Right ventricle myocardium superior (tissue), 1 donor: ENCODE data around the gene SRPRA. TPM values are rescaled to one million over a fixed set of nuclear protein-coding genes. Genes with fewer than 3 reads are reported as not detected.
A peak's percentile ranks its signal among the peaks of the same experiment; 100 is the strongest.
"Not testable (repeated sequence)": the region's sequence is repeated elsewhere in the genome, so short reads cannot be mapped to it uniquely, and the experiment has no call there.

Experiments used
- ATAC-seq: fragments of 200-7000 bp; cut with Tn5 transposase; one replicate; pipeline ENCODE4 v1.9.1; 2020; ENCODE audit warnings: mild to moderate bottlenecking; ENCODE audit not compliant: poor library complexity
- DNase-seq: peaks from one replicate; pipeline ENCODE4 v3.0.0-alpha.2; 2020
- intact Hi-C: fragments of 100-400 bp; cut with DNase I; formaldehyde crosslinking; loops from one replicate; pipeline ENCODE4 v1.11.2; 2022
- long read RNA-seq: library from polyadenylated mRNA; unstranded; transcript quantifications from one replicate; pipeline ENCODE4 v2.0.0, GENCODE V29; 2021
- total RNA-seq: library from RNA; stranded (reverse); fragmentation: NEBNext Ultra II Directional; extraction: Animal tissue kit (Norgen Biotek cat#: 25700); gene quantifications from one replicate; pipeline ENCODE4 v1.2.1, GENCODE V29; 2021
- donor health status: DM: no; HTN: yes; CAD: no; lungs with severe emphysema.

The SRPRA gene, protein sequence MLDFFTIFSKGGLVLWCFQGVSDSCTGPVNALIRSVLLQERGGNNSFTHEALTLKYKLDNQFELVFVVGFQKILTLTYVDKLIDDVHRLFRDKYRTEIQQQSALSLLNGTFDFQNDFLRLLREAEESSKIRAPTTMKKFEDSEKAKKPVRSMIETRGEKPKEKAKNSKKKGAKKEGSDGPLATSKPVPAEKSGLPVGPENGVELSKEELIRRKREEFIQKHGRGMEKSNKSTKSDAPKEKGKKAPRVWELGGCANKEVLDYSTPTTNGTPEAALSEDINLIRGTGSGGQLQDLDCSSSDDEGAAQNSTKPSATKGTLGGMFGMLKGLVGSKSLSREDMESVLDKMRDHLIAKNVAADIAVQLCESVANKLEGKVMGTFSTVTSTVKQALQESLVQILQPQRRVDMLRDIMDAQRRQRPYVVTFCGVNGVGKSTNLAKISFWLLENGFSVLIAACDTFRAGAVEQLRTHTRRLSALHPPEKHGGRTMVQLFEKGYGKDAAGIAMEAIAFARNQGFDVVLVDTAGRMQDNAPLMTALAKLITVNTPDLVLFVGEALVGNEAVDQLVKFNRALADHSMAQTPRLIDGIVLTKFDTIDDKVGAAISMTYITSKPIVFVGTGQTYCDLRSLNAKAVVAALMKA
- 57.4 TPM for total RNA-seq
- long read RNA-seq, transcript SRPRA-201 (14 exons, 3,069 nt) = major isoform, 25 of 43 reads
- long read RNA-seq, partial matches to known transcripts = 4 of 43 reads
- long read RNA-seq, other reads (novel, unspliced or antisense) = 12 of 43 reads

DNA sequence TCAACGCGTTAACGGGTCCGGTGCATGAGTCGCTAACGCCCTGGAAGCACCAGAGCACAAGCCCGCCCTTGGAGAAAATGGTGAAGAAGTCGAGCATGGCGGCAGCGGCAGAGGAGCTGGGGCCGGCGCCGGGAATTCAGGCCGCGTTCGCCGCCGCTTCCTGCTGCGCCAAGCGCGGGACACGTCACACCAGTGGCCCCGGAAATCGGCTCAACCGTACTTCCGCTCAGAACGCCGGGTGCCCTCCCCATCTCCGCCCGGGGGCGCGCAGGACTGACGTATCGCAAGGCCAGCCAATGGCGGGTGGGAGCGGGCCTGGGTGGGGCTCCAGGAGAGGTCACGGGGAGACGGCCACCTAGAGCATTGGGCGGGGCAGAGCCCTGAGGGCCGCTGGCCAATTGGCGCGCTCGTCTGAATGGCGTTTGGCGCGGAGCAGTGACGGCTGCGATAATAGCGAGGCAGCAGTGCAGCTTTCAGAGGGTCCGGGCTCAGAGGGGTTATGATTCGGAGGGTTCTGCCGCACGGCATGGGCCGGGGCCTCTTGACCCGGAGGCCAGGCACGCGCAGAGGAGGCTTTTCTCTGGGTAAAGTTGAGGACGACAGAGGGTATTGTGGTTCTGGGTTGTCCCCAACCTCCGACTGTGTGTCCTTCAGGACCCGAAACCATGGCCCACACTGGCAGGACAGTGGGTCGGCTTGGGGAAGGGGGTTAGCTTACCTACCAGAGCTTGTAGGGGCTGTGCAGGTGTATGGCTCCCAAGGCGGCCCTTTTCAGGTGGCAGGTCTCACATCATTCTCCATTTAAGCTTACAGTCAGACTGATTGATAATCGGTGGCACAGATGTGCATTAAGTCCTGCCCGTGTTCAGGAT is at the start of gene SRPRA, which contains the start of gene FOXRED1:
TSS of gene SRPRA (minus strand) at position 188 of the 872 bp plus-strand sequence. CDS start at position 97, 91 bp downstream.
TSS of gene FOXRED1 (plus strand) at position 447 of the 872 bp plus-strand sequence. CDS start at position 500, 53 bp downstream.
- intact Hi-C loops = loop anchor here (5.0 kb wide), 1 partner anchor 57 kb away; the partner anchor contains the start of genes FAM118B and RPUSD4
- DNase-seq (peak; percentile 100), ATAC-seq (peak; percentile 100)

DNA sequence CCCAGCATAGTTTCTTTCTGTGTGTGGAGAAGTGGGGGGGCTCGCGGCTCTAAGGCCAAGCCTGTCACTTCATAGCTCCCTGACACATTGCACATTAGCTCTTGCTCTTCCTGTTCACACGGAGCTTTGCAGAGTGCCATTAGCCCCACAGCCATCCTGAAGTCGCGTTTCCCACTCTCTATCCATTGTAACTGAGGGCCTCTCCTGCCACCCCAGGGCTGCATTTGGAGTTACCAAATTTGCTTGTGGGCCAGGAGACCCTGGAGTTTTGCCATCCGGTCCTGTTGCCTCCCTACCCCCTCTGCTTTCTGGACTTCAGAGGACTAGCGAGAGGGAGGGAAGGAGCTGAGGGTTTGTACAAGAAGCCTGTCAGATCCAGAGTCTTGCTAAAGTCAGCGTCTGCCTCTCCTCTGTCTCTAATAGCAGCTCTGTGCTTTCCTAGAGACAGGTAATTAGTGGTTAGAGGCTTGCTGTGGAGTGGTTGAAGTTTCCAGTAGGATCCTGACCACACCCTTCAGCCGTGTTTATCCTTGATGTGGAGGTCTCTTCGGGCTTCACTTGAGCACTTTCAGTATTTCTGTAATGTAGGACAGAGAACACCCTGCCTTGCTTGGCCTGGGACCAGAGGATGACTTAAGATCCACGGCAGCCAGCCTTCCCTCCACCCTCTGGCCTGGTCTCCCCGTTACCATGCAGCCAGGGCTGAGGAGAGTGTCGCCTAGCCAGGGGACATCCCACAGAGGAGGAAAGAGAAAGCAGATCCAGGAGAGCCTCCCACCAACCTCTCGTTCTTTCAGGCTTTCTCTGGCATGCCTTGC is 49.3 kb upstream of the SRPRA start:
- ATAC-seq (peak; percentile 92), DNase-seq (peak; percentile 87)
- intact Hi-C loops = no loop called here

DNA sequence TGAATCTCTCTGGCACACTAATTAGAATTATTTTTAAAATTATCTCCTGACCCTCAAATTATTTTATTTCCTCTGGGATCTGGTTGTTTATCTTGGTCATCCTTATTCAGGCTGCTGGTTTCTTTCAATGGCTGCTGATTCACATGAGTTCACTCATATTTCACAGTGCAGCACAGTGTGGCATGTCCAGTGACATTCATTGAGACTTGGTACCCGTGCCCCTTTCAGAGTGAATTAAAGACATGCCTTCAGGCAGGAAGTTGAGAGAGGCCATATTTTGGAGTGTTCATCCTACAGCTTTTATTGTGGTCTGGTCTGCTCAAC is 48.7 kb upstream of the SRPRA start:
- peak; percentile 5 for ATAC-seq

DNA sequence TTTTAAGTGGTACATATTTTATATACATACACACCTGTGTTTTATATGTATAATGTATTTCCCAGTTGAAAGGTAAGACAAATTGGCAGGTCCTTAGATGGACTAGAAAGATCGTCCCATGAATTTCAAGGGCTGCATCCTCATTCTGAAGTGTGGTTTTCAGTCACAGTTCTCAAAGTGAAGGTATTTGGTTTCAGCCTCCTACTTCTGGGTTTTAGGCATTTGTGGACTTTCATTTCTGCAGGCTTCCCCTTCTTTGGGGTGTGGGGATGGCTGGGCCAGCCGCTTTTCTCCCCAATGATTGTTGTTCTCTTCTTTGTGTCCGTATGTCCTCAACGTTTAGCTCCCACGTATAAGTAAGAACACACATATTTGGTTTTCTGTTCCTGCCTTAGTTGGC is 45.1 kb upstream of the SRPRA start:
- no peak for ATAC-seq
- intact Hi-C loops = loop anchor here (5.0 kb wide), 1 partner anchor 43 kb away; the partner anchor contains the start of gene ST3GAL4
- DNase-seq = no peak

More for the DNA sequence above, 48.7 kb upstream of the SRPRA start:
- intact Hi-C loops = no loop called here
- DNase-seq = no peak

DNA sequence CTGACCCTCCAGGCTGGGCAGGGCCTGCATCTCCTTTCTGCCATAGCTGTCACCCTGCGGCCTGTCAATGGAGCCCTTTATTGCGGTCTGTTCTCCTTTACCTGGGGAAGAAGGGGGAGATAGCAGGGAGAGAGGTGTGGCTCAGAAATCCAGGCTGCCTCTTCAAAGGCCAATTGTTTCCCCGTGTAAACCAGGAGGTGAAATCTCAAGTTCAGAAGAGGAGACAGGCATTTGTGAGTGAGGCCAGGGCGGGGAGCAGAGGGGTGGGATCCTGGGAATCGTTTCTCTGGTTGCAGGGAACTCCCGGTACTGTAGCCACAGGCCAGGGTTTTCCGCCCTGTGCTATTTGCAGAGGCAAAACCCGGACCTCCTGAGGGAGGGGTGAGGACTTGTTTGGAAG is 44.3 kb upstream of the SRPRA start:
- ATAC-seq (no peak), DNase-seq (no peak)

DNA sequence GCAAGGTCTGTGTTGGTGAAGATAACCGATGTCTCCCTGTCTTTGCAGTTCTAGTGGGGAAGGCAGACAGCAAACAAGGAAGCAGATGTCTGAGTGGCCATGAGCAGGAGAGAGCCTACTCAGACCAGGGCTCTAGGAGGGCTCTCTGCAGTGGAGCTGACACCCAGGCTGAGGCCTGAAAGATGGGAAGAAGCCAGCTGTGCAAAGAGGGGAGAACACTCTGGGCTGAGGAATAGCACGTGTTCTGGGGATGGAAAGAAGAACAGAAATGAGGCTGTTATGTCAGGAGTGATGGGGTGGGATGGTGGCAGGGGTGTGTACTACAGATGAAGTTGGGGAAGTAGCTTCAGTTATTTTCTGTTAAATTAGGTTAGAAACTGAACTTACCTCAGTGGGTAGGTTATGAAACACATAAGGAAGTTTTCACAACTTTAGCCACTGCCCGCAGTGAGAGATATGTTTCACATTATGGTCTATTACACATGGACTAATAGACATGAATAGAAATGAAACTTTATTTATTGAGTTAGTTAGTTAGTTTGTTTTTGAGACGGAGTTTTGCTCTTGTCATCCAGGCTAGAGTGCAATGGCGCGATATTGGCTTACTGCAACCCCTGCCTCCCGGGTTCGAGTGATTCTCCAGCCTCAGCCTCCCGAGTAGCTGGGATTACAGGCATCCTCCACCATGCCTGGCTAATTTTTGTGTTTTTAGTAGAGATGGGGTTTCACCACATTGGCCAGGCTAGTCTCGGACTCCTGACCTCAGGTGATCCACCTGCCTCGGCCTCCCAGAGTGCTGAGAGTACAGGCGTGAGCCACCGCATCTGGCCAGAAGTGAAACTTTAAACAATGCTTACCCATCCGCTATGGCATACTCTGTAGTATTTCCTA is 43.0 kb upstream of the SRPRA start:
- intact Hi-C loops = loop anchor here (2.0 to 5.0 kb wide), 2 partner anchors 46 to 169 kb away; partner anchors contain the start of gene ST3GAL4

More for the DNA sequence above, 44.3 kb upstream of the SRPRA start:
- intact Hi-C loops = loop anchor here (5.0 kb wide), 1 partner anchor 44 kb away; the partner anchor contains the start of gene ST3GAL4

DNA sequence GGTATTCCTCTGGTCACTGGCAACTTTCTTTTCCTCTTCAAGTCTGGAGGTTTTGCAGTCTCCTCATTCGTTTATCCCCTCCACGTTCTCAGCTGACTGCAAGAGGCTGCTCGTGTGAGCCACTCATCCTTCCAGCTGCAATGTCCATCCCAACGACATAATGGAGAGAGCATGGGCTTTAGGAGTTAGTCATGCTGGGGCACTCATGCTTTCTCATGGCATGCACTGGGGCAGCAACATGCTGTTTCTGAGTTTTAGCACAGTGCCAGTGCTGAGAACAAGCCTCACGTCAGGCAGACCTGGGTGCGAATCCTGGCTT is 42.3 kb upstream of the SRPRA start:
- intact Hi-C loops = loop anchor here (2.0 to 5.0 kb wide), 2 partner anchors 46 to 170 kb away; partner anchors contain the start of gene ST3GAL4
- ATAC-seq = peak; percentile 24
- no peak for DNase-seq

More for the DNA sequence above, 43.0 kb upstream of the SRPRA start:
- DNase-seq (no peak), ATAC-seq (no peak)

DNA sequence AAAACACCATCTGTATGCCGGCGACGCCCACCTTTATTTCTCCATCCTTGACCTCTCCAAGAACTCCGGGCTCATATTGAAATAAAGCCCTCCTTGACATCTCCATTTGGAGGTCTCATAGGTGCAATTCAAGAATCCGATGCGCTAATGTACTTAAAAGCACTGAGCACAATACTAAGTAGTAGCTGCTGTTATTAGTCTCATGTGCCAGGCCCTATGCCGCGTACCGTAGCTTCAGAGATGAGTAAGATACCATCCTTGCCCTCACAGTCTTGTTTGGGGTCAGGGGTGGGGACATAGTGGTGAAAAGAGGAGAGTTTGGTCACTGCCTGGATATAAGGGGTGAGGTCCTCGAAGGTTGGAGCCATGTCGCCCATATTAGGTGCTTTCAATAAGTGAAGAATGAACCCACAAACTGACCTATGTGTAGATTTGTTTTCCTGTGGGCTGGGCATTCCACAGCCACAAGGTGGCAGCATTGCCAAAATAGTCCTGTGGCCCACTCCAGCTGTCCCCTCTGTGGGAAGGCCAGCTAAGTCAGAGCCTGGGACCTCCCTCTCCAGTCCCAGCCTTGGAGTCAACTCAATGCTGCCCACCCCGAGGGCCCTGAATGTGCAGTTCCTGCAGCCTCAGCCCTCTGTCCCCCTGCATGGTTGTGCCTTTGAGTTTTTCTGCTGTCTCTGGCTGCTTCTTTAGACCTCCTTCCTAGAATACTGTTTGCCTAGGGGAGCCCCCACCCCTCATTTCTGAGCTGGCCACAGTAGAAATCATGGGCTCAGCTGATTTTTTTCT is 41.7 kb upstream of the SRPRA start:
- DNase-seq (peak; percentile 83), ATAC-seq (peak; percentile 98)
- intact Hi-C loops = loop anchor here (2.0 to 5.0 kb wide), 2 partner anchors 47 to 170 kb away; partner anchors contain the start of gene ST3GAL4

DNA sequence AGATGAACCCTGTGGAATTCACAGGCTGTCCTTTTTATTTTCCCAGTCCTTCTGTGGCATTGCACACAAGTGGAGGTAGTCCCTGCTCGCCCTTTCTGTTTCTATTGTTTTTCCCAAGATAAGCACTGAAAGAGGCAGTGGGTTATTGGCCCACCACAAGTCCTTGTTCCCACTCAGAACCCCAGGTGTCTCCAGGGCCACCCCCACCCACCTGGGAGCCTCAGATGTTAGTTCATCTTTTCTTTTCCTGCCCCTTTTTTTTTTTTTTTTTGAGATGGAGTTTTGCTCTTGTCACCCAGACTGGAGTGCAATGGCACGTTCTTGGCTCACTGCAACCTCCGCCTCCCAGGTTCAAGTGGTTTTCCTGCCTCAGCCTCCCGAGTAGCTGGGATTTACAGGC is 40.1 kb upstream of the SRPRA start:
- intact Hi-C loops, ATAC-seq, DNase-seq: not testable (repeated sequence)

DNA sequence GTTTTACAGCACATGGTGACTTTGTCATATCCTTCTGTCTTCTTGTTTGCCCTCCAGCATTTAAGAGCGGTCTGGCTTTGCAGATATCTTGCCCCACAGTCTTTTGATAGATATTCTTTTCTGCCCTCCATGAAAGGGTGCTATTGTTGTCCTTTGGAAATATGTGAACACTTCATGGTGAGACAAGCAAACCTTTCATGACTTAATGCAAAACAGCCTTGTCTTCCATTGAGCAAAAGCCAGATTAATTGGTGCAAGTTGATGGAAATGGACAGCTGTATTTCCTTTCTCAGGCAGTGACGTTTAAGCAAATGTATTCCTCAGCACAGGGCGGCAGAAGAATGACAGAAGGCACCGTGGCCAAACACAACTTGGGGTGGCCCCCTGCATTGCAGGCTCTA is 39.6 kb upstream of the SRPRA start:
- DNase-seq (no peak), ATAC-seq (no peak)

DNA sequence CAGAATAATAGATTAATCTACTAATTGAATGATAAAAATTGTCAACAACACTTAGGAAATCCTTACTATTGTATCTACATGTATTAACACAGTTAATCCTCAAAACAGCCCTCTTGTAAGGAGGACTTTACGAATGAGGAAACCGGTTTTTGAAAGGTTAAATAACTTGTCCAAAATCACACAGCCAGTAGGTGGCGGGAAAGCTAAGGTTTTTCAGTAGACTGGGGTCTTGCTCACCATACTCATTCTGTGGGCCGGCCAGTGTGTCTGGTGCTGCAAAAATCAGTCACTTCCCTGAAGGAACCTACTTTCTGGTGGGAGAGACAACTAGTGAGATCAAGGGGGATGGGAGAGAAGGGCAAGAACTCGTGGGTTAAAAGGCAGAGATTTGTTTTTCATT is 39.0 kb upstream of the SRPRA start:
- intact Hi-C loops = no loop called here
- DNase-seq (no peak), ATAC-seq (no peak)

More for the DNA sequence above, 39.6 kb upstream of the SRPRA start:
- intact Hi-C loops = no loop called here

DNA sequence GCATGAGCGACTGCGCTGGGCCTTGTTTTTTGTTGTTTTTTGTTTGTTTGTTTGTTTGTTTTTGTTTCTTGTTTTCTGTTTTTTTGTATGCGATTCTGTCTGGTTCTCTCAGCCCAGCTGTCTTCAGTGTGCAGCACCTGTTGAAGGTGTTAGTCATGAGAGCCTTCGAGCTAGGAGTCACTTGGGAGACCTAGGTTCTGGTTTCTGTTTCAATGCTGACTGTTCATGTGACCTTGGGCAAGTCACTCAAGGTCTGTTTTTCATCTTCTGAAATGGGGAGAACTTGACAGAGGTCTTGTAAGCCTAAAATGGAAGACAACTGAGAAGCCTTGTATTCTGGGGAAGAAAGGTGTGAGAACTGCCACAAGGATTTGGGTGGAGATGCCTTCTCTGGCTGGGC is 37.0 kb upstream of the SRPRA start:
- intact Hi-C loops = no loop called here
- no peak for DNase-seq
- no peak for ATAC-seq

DNA sequence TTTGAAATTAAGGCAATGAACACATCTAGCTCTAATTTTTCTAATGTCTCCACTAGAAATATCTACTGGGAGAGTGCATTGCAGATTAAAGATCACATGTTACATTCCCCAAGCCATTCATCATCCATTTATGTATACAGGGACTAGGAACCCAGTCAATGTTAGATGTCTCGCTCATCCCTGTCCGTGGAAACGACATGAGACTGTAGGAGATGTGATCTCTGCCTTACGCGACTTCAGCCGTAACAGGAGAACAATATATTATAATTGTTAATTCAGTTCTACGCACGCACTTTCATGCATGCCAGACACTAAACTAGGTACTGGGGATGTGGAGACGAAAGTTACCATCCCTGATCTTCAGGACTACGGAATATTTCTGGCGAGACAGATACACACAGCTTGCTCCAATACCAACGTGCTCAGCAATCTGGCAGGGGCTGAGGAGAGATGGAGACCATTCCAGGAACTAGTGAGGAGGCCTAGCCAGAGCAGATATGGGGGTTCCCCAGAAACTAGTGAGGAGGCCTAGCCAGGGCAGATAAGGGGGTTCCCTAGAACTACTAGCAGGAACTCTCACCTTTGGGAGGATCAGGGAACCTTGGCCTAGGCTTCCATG is 35.9 kb upstream of the SRPRA start:
- intact Hi-C loops = no loop called here
- ATAC-seq (peak; percentile 7), DNase-seq (no peak)

DNA sequence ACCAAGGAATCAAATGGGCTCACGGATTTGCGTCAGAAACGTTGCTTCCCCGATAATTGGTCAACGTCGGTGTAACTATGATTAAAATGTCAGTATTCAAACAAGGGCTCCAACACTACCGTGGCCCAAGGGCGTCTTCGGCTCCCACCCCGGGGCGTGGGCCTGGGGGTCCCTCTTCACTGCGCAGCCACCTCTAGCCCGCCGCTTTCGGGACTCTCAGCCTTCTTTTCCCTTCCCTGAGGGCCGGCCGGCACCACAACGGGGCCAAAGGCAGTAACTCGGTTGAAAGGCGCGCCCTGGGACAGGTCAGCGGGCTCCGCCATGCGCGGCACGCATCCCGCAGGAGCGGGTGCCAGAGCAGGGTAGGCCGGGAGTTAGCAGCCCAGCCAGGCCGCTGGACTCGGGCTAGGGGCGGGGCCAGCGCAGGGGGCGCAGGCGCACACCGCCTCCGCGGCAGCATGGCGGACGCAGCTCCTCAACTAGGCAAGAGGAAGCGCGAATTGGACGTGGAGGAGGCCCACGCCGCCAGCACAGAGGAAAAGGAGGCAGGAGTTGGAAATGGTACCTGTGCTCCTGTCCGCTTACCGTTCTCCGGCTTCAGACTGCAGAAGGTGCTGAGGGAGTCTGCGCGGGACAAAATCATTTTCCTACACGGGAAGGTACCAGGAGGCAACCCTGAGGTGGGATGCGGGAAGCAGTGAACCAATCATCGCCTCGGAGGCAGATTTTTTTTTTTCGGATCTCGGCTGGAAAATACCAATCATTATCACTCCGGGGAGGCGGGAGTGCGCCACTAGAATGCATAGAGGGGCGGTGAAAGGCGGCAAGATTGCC is 35.1 kb upstream of the SRPRA start, which contains the start of gene DCPS:
TSS of gene DCPS (plus strand) at position 438 of the 834 bp plus-strand sequence. CDS start at position 459, 21 bp downstream.
- intact Hi-C loops = no loop called here
- DNase-seq = peak; percentile 95
- ATAC-seq = peak; percentile 100

DNA sequence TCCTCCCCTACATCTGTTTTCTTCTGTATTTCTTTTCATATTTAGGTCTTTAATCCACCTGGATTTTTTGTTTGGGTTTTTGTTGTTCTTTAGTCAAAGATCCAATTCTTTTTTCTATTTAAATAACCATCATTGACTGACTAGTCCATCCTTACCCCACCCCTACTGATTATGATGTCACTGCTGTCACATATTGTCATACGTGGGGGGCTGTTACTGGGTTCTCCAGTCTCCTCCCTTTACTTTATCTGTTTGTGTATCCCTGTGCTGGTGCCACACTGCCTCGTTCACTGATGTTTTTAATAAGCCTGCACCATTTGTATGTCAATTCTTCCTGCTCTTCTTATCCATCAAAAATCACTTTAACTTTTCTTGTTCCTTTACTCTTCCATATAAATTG is 28.3 kb upstream of the SRPRA start:
- intact Hi-C loops = no loop called here
- no peak for ATAC-seq
- DNase-seq = no peak
